Measurements from ENCODE around the gene FAM222B.

The FAM222B gene, protein sequence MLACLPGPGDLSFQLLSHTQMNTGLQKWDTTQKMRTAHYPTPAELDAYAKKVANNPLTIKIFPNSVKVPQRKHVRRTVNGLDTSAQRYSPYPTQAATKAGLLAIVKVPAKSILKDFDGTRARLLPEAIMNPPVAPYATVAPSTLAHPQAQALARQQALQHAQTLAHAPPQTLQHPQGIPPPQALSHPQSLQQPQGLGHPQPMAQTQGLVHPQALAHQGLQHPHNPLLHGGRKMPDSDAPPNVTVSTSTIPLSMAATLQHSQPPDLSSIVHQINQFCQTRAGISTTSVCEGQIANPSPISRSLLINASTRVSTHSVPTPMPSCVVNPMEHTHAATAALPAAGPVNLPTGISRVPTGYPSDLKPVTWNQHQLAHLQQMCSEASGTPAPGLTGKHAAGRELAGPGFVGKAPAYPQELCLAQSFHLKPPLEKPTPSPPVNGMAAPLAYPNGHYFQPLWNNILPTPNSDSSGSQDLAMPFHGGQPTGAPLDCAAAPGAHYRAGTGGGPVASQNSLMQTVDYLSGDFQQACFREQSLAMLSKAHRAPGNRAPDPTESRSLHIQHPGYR

DNA sequence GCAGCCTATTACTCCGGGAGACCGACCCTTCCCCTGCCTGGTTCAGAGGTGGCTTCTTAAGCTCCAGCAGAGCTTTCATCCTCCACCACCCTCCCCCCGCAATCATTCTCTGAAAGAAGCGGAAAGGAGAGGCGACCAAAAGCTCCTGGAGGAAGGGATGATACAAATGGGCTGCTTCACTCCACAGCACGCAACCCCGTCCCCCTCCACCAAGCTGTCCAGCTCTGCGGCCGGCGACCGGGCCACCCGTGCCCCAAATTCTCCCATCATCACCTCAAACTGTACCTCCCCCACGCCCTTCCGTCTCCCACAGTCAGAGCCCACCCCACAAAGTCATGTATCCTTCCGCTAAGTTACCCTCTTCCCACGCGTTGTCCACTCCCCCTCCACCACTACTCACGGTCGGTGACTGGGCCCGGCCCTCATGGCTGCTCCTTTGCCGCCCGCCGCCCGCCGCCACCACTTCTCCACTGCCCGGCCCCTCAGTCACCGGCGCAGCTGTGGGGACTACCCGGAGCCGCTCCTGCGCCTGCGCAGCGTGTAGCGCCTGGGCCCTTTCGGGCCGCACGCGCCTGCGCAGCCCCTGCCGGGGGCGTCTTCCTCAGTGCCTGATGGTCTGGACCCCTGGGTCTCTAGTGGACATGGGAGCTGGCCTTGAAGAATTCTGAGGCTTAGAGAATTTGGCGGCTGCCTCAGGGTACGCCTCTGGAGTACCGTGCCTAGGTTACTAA, at the start of gene FAM222B:
Gene FAM222B (minus strand): TSS at position 509 of the 731 bp plus-strand sequence. CDS start 76,123 bp downstream, outside the sequence.
- Histone ChIP-seq H3K4me3 (ENCODE audit: low read depth, low read length) (peak within 1 kb of the TSS; percentile 86), H3K79me2 (ENCODE audit: control insufficient read depth, insufficient read depth, low read length, unreplicated experiment) (peaks cover 43% of the 10 kb centered on the region), H2AFZ (ENCODE audit: low read length, unreplicated experiment) (peak within 1 kb of the TSS; percentile 35), H3K4me1 (ENCODE audit: control insufficient read depth, insufficient read depth, low read length, unreplicated experiment) (no peaks in the 10 kb centered on the region), H3K27ac (ENCODE audit: low read depth, low read length) (peak within 1 kb of the TSS; percentile 25; the same call in 1 of the 2 replicates), H3K27me3 (ENCODE audit: insufficient read depth, low read length) (no peaks in the 10 kb centered on the region), H3K36me3 (ENCODE audit: insufficient read depth, low read length) (no peaks in the 10 kb centered on the region)

DNA sequence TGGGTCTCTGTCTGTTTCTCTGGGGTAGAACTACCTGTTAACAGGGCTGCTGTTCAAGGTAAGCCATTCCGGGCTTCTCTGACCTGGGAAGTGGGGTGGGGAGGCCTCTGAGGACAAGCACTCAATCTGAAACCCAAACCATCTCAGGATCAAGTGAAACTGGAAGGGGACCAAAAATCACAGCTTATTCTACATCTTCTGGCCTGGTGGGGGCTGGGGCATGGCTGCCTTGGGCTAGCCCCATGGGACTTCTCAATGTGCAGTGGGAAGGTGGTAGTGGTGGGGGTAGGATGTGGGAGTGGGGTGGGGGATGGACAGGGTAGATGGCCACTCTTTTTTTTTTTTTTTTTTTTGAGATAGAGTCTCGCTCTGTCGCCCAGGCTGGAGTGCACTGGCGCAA, 49.4 kb upstream of the FAM222B start:
- no peak overlapping the region for H3K27ac ChIP-seq (ENCODE audit: low read depth, low read length)
- no peaks in the 10 kb centered on the region for H3K36me3 ChIP-seq (ENCODE audit: insufficient read depth, low read length)
- no peak overlapping the region for H3K4me3 ChIP-seq (ENCODE audit: low read depth, low read length)
- no peaks in the 10 kb centered on the region for H3K27me3 ChIP-seq (ENCODE audit: insufficient read depth, low read length)
- H3K4me1 ChIP-seq (ENCODE audit: control insufficient read depth, insufficient read depth, low read length, unreplicated experiment), result peaks cover 27% of the 10 kb centered on the region
- peaks cover 15% of the 10 kb centered on the region for H3K79me2 ChIP-seq (ENCODE audit: control insufficient read depth, insufficient read depth, low read length, unreplicated experiment)
- H2AFZ ChIP-seq (ENCODE audit: low read length, unreplicated experiment), result no peak overlapping the region

DNA sequence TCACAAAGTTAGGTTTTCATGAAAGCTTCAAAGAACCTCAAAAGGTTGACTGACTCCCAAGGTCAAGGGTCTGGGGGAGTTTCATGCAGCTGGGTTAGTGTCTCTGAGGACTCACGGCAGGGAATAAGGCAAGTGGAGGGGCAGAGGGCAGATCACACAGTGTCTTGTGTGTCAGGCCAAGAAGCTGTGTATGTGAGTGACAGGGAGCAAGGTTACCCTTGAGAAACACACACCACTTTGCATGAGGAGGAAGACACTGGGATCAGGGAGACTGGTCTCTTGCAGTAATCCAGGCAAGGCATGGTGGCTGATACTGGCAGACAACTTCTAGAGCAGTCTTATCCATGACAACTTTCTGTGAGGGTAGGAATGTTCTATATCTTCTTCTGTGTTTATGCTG, 48.6 kb upstream of the FAM222B start:
- H3K79me2 ChIP-seq (ENCODE audit: control insufficient read depth, insufficient read depth, low read length, unreplicated experiment), result peaks cover 11% of the 10 kb centered on the region
- H3K4me1 ChIP-seq (ENCODE audit: control insufficient read depth, insufficient read depth, low read length, unreplicated experiment), result peaks cover 22% of the 10 kb centered on the region

DNA sequence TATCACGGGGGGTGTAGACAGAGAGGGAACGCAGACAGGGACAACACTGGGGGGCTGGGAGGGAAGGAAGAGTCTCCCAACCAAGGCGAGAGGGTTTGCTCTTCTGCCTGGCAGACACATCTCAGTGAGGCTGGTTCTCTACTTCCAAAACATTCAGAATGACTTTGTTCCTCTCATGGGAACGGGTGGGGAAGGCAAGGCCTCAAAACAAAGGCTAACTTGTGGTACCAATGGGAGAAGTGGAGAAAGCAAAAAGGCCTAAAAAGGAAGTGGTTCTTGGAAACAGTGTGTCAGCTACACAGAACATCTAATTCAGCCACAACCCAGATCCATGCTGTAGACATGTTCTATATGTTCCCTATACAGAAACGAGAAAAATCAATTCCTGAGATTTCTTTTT, 47.4 kb upstream of the FAM222B start:
- Histone ChIP-seq H3K27me3 (ENCODE audit: insufficient read depth, low read length) (no peaks in the 10 kb centered on the region), H3K4me1 (ENCODE audit: control insufficient read depth, insufficient read depth, low read length, unreplicated experiment) (peaks cover 18% of the 10 kb centered on the region), H3K79me2 (ENCODE audit: control insufficient read depth, insufficient read depth, low read length, unreplicated experiment) (peaks cover 5% of the 10 kb centered on the region), H3K36me3 (ENCODE audit: insufficient read depth, low read length) (no peaks in the 10 kb centered on the region), H3K4me3 (ENCODE audit: low read depth, low read length) (no peak overlapping the region), H2AFZ (ENCODE audit: low read length, unreplicated experiment) (no peak overlapping the region), H3K27ac (ENCODE audit: low read depth, low read length) (no peak overlapping the region)

More for the DNA sequence above, 48.6 kb upstream of the FAM222B start:
- no peaks in the 10 kb centered on the region for H3K27me3 ChIP-seq (ENCODE audit: insufficient read depth, low read length)
- no peak overlapping the region for H3K27ac ChIP-seq (ENCODE audit: low read depth, low read length)
- no peak overlapping the region for H3K4me3 ChIP-seq (ENCODE audit: low read depth, low read length)
- no peak overlapping the region for H2AFZ ChIP-seq (ENCODE audit: low read length, unreplicated experiment)
- no peaks in the 10 kb centered on the region for H3K36me3 ChIP-seq (ENCODE audit: insufficient read depth, low read length)

DNA sequence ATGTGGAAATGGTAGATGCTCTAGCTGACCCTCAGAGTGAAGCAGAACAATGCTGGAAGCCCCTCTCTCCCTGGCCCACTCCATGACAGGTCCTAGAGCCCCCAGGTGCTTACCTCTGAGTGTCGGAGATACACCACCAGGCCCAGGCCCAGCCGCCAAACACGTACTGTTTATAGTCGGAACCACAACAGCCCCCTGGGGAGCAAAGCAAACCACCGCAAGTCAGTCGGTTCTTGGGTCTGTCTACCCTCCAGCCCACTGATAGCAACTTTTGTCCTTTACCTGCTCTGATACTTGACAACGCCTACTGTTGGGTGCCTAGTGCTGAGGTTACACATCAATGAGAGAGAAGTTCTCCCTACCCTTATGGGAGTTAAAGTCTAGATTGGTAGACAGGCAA, 46.2 kb upstream of the FAM222B start:
- Histone ChIP-seq H3K27me3 (ENCODE audit: insufficient read depth, low read length) (no peaks in the 10 kb centered on the region), H2AFZ (ENCODE audit: low read length, unreplicated experiment) (no peak overlapping the region), H3K79me2 (ENCODE audit: control insufficient read depth, insufficient read depth, low read length, unreplicated experiment) (peaks cover 5% of the 10 kb centered on the region), H3K4me1 (ENCODE audit: control insufficient read depth, insufficient read depth, low read length, unreplicated experiment) (peaks cover 16% of the 10 kb centered on the region), H3K4me3 (ENCODE audit: low read depth, low read length) (no peak overlapping the region), H3K27ac (ENCODE audit: low read depth, low read length) (no peak overlapping the region), H3K36me3 (ENCODE audit: insufficient read depth, low read length) (no peaks in the 10 kb centered on the region)

DNA sequence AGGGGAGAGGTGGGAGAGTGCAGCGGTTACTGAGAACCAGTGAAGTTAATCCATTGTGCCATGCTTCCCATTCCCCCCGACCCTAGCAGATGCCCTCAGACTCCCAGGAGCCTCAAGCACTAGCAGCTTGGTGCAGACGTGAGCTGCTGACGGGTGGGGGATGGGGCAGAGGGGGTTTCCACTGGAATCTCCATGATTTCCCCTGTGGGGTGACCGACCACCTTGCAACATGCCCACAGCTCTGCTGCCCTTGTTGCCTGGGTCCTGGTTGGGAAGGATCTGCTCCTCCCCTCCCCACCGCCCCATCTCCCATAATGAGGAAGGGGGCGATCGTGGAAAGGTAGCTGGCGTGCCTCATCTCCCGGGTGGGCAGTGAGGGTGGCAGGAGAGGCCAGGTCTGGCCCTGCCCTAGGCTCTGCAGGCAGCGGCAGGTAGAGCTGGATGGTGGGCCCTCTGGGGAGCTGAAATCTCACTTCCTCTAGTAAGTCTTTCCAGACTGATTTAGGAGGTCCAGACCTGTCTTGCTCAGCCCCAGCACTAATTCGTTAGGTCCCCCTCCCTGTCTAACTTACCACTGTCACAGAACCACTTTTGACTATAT, 45.4 kb upstream of the FAM222B start:
- Histone ChIP-seq H3K4me3 (ENCODE audit: low read depth, low read length) (no peak overlapping the region), H2AFZ (ENCODE audit: low read length, unreplicated experiment) (no peak overlapping the region), H3K36me3 (ENCODE audit: insufficient read depth, low read length) (no peaks in the 10 kb centered on the region), H3K79me2 (ENCODE audit: control insufficient read depth, insufficient read depth, low read length, unreplicated experiment) (peaks cover 5% of the 10 kb centered on the region), H3K27me3 (ENCODE audit: insufficient read depth, low read length) (no peaks in the 10 kb centered on the region), H3K27ac (ENCODE audit: low read depth, low read length) (no peak overlapping the region), H3K4me1 (ENCODE audit: control insufficient read depth, insufficient read depth, low read length, unreplicated experiment) (peaks cover 10% of the 10 kb centered on the region)

DNA sequence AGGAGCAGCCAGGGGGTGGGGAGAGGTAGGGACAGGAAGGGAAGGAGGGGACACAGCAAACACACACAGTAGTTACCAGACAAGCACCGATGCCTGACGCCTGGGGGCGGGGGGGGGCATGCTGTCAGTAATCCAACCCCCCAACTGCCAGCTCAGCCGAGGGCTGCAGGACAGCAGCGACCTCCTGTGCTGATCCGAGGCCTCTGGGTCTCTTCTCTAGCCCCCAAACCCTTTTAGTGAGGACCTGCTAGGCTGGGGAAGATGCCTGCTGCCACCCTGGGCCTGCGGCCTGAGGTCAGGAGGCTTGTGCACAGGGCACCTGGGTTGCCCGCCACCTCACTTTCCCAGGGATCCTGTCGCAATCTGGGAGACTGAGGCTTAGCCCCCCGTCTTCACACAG, 43.4 kb upstream of the FAM222B start:
- Histone ChIP-seq H2AFZ (ENCODE audit: low read length, unreplicated experiment) (no peak overlapping the region), H3K27ac (ENCODE audit: low read depth, low read length) (no peak overlapping the region), H3K4me3 (ENCODE audit: low read depth, low read length) (no peak overlapping the region), H3K79me2 (ENCODE audit: control insufficient read depth, insufficient read depth, low read length, unreplicated experiment) (no peaks in the 10 kb centered on the region), H3K4me1 (ENCODE audit: control insufficient read depth, insufficient read depth, low read length, unreplicated experiment) (no peaks in the 10 kb centered on the region), H3K36me3 (ENCODE audit: insufficient read depth, low read length) (no peaks in the 10 kb centered on the region), H3K27me3 (ENCODE audit: insufficient read depth, low read length) (no peaks in the 10 kb centered on the region)

DNA sequence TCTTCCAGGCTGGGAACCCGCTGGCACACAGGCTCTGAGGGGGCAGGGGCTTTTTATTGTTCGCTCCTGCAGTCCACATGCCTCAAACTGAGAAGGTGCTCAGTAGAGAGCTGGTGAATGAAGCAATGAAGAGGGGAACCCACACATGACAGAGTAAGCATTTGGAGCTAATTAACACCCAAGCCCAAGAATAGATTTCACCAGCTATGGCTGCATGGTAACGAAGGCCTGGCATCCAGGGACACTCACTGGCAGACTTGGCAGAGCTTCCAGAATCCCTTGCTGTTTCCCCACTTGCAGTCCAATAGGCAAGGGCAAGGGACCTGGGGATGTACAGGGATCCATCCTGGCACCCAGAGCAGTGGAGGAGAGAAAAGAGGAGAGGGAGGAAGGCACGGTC, 42.8 kb upstream of the FAM222B start:
- Histone ChIP-seq H3K4me1 (ENCODE audit: control insufficient read depth, insufficient read depth, low read length, unreplicated experiment) (no peaks in the 10 kb centered on the region), H3K36me3 (ENCODE audit: insufficient read depth, low read length) (no peaks in the 10 kb centered on the region), H3K4me3 (ENCODE audit: low read depth, low read length) (no peak overlapping the region), H3K27ac (ENCODE audit: low read depth, low read length) (no peak overlapping the region), H3K27me3 (ENCODE audit: insufficient read depth, low read length) (no peaks in the 10 kb centered on the region), H2AFZ (ENCODE audit: low read length, unreplicated experiment) (no peak overlapping the region), H3K79me2 (ENCODE audit: control insufficient read depth, insufficient read depth, low read length, unreplicated experiment) (no peaks in the 10 kb centered on the region)

DNA sequence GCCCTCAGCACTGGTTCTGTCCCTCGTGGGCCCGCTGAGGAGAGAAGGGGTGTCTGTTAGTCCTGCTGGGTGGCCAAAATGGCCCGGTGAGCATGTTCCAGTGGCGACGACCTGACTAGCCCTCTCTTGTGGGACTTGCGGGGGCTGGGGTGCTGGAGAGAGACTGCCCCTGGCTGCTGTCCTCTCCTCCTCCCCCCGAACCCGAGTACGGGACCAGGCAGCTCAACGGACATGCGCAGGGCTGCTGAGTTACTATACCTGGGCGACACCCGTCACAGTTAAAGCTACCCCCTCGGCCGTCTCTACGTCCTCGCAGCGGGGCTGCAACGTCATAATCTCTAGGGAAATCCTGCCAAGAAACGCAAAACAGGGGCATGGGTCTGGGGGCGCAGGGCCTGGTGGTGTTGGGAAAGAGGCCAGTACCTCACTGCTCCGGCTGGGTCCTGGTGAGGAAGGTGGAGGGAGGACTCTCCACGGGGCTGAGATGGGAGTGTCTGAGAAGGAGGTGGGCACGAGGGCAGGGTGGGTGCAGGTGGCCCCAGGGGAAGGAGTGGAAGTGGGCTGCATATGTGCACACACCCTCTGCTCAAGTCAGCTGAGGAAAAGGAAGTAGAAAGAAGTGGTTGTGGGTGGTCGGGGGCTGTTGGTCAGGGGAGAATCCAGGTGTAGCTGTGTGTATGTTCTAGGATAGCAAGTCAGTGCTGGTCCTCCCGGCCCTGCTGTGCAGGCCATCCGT, 41.5 kb upstream of the FAM222B start:
- no peaks in the 10 kb centered on the region for H3K36me3 ChIP-seq (ENCODE audit: insufficient read depth, low read length)
- H2AFZ ChIP-seq (ENCODE audit: low read length, unreplicated experiment), result no peak overlapping the region

More for the DNA sequence above, 41.5 kb upstream of the FAM222B start:
- Histone ChIP-seq H3K27ac (ENCODE audit: low read depth, low read length) (no peak overlapping the region), H3K4me3 (ENCODE audit: low read depth, low read length) (no peak overlapping the region), H3K79me2 (ENCODE audit: control insufficient read depth, insufficient read depth, low read length, unreplicated experiment) (no peaks in the 10 kb centered on the region), H3K4me1 (ENCODE audit: control insufficient read depth, insufficient read depth, low read length, unreplicated experiment) (no peaks in the 10 kb centered on the region), H3K27me3 (ENCODE audit: insufficient read depth, low read length) (no peaks in the 10 kb centered on the region)
